Transverse colon (tissue), 3 donors: ENCODE data around the gene POLR2L.

Experiments used
- CTCF ChIP-seq, 5 experiments: fragments of 200-600 bp in 3 of 5; fragments of 450-650 bp in 2 of 5; sonication (generic) in 3 of 5; IDR thresholded peaks; 1 replicate in 2 of 5; 2 replicates in 3 of 5; pipeline ENCODE4 v1.5.1; 2016 to 2017; ENCODE audit warnings: antibody characterized with exemption in 5 of 5, inconsistent platforms in 3 of 5, mild to moderate bottlenecking in 2 of 5, moderate library complexity in 1 of 5
- EP300 ChIP-seq: sonication (generic); formaldehyde crosslinking; IDR thresholded peaks from one replicate; pipeline ENCODE4 v1.6.1; 2017; ENCODE audit warnings: antibody characterized with exemption, low read depth
- POLR2A ChIP-seq: fragments of 450-650 bp; IDR thresholded peaks from one replicate; pipeline ENCODE4 v1.6.1; 2016; ENCODE audit warnings: antibody characterized with exemption, mild to moderate bottlenecking, moderate library complexity

- no peak for TF ChIP-seq EP300
- TF ChIP-seq CTCF (IDR thresholded peaks at IDR 0.05): no peak
- no peak for TF ChIP-seq POLR2A
Measured at GRCh38 chr11:876545-876944, 34.2 kb upstream of the POLR2L start.
